ENCODE measurements around the gene RNF144A.

Gene RNF144A

DNA sequence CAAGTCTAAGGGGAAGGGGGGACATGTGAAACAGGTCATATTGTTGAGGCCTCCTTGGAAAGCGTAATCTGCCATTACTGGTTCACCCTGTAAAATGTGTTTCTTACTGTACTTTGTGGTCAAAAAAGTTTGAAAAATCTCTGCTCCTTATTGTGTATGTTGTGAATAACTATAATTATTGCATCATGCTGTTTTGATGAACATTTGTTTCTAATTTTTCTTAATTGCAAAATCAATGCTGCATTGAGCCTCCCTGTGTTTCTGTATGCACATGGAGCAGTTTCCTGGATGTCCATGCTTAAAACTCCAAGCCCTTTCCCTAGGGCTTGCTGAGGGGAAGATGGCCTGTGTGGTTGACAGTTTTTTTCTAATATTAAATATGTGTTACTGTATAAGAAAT is 158.6 kb downstream of the RNF144A start:
- no peak overlapping the region for H3K27ac ChIP-seq
- in situ Hi-C loops (cut with HindIII; ENCODE audit: low pct_ligation_motif_present, low sequenced_read_pairs): no loop called here
- H3K27me3 ChIP-seq (replicated peaks): no peaks in the 10 kb centered on the region
- TF ChIP-seq, protein P1, sequence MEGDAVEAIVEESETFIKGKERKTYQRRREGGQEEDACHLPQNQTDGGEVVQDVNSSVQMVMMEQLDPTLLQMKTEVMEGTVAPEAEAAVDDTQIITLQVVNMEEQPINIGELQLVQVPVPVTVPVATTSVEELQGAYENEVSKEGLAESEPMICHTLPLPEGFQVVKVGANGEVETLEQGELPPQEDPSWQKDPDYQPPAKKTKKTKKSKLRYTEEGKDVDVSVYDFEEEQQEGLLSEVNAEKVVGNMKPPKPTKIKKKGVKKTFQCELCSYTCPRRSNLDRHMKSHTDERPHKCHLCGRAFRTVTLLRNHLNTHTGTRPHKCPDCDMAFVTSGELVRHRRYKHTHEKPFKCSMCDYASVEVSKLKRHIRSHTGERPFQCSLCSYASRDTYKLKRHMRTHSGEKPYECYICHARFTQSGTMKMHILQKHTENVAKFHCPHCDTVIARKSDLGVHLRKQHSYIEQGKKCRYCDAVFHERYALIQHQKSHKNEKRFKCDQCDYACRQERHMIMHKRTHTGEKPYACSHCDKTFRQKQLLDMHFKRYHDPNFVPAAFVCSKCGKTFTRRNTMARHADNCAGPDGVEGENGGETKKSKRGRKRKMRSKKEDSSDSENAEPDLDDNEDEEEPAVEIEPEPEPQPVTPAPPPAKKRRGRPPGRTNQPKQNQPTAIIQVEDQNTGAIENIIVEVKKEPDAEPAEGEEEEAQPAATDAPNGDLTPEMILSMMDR (IDR thresholded peaks at IDR 0.05; ENCODE audit: low read depth, low read length, missing control alignments): no peak
- no peak overlapping the region for H3K4me3 ChIP-seq (ENCODE audit: low read depth, low read length)
- DNase-seq: no peak
- H3K36me3 ChIP-seq (replicated peaks): no peaks in the 10 kb centered on the region

DNA sequence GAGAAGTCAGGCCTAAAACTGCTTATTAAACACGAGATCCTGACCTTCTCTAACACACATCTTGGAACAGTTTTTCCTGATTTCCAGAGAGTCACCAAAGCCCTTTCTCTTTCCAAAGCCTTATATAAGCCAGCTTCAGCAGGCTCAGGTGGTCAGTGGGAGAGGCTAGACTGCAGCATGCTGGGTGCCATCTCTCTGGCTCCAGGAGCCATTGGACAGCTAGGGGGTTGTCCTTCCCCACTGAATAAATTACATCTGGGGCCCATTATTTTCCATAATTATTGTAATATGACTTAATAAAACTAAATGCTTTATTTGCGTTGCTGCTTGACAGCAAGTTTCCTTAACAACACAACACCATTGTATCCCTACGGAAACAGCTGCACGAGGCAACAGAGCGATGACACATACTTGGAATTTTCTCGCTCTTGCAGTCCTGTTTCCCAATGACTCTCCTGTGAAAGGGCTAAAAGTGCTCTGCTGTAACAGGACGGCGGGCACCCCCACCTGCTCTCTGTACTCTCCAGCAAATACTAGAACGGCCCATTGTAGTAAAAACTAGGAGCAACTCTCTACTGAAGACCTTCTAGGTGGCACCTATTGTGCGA is 160.6 kb downstream of the RNF144A start:
- Histone ChIP-seq H3K4me3 (ENCODE audit: low read depth, low read length) (no peak overlapping the region), H3K27me3 (replicated peaks) (no peaks in the 10 kb centered on the region), H3K27ac (no peak overlapping the region), H3K36me3 (replicated peaks) (no peaks in the 10 kb centered on the region)
- TF ChIP-seq, protein P1 (IDR thresholded peaks at IDR 0.05; ENCODE audit: low read depth, low read length, missing control alignments): no peak
- DNase-seq: no peak
- in situ Hi-C loops (cut with HindIII; ENCODE audit: low pct_ligation_motif_present, low sequenced_read_pairs): no loop called here

DNA sequence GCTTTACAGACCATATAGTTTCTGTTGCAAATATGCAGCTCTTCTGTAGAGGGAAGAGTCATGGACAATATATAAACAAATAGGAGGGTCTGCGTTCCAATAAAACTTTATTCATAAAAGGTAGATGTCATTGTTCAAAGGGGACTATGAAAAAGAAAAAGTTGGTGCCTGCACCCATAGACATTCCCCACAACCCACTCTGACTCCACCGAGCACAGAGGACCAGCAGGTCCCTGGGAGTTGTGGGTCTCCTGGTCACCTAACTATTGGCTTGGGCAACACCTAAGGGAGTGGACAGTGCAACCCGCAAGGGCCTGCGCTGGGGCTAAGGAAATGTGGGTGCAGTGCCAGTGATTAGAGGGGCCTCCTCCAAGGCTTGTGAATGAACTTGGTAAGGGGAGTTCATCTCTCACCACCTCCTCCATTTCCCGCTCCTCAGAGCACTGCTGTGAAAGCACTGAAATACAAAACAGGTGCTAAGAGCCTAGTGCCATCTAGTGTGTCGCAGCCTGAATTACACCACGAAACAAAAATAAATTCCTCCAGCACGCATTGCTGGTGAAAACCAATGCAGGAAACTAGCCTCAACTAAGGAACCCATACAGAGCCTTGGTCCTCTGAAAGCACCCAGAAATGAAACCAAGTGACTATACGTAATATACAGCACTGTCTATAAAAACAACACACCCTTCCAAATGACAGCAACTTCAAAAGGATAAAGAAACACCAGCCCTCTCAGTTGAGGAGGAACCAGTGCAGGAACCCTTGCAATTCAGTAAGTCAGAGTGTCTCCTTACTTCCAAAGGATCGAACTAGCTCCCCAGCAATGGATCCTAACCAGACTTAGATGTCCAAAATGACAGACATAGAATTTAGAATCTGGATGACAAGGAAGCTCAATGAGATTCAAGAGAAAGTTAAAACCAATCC is 166.6 kb downstream of the RNF144A start:
- in situ Hi-C loops (cut with HindIII; ENCODE audit: low pct_ligation_motif_present, low sequenced_read_pairs): no loop called here
- Histone ChIP-seq H3K36me3 (replicated peaks) (no peaks in the 10 kb centered on the region), H3K4me3 (ENCODE audit: low read depth, low read length) (no peak overlapping the region), H3K27ac (no peak overlapping the region), H3K27me3 (replicated peaks) (no peaks in the 10 kb centered on the region)
- DNase-seq: peak; percentile 62
- TF ChIP-seq, protein P1 (IDR thresholded peaks at IDR 0.05; ENCODE audit: low read depth, low read length, missing control alignments): peak; percentile 76

DNA sequence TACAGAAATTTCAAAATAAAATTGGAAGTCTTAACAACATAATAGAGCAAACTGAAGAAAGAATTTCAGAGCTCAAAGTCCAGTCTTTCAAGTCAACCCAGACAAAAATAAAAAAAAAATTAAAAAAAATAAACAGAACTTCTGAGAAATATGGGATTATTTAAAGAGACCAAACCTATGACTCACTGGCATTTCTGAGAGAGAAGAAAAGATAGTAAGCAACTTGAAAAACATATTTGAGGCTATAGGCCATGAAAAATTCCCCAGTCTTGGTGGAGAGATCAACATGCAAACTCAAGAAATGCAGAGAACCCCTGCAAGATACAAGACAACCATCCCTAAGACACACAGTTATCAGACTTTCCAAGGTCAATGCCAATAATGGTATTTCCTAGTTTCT is 167.4 kb downstream of the RNF144A start:
- Histone ChIP-seq H3K36me3 (replicated peaks) (no peaks in the 10 kb centered on the region), H3K27ac (no peak overlapping the region), H3K4me3 (ENCODE audit: low read depth, low read length) (no peak overlapping the region), H3K27me3 (replicated peaks) (no peaks in the 10 kb centered on the region)
- in situ Hi-C loops (cut with HindIII; ENCODE audit: low pct_ligation_motif_present, low sequenced_read_pairs): no loop called here
- no peak for DNase-seq
- TF ChIP-seq, protein P1 (IDR thresholded peaks at IDR 0.05; ENCODE audit: low read depth, low read length, missing control alignments): no peak

DNA sequence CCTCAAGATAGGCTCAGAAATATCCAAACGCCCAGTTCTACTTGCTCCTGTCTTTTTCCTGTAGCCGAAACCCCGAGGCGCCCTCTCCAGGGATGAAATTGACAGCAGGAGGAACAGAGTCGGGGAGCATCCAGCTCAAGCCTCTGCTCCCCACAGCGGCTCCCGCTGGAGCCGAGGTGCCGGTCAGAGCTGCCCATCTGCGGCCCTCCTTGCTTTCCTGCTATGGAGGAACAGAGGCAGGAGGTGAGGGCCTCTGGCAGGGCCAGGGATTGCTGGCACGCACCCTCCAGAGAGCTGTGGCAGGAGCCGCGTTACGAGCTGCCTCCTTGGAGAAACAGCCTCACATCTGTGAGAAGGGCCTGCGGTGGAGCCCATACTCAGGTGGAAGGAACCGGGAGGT is 172.1 kb downstream of the RNF144A start:
- TF ChIP-seq, protein P1 (IDR thresholded peaks at IDR 0.05; ENCODE audit: low read depth, low read length, missing control alignments): no peak
- H3K27ac ChIP-seq: no peak overlapping the region
- DNase-seq: no peak
- in situ Hi-C loops (cut with HindIII; ENCODE audit: low pct_ligation_motif_present, low sequenced_read_pairs): no loop called here
- no peaks in the 10 kb centered on the region for H3K27me3 ChIP-seq (replicated peaks)
- no peak overlapping the region for H3K4me3 ChIP-seq (ENCODE audit: low read depth, low read length)
- H3K36me3 ChIP-seq (replicated peaks): no peaks in the 10 kb centered on the region
